ENCODE results near the gene MFSD6.
A peak's percentile ranks its signal among the peaks of the same experiment; 100 is the strongest.
"Not testable (repeated sequence)": the region's sequence is repeated elsewhere in the genome, so short reads cannot be mapped to it uniquely, and the experiment has no call there.

Gene MFSD6

GRCh38 chr2:190407662-190408537, at the start of gene MFSD6:
TSS of gene MFSD6 (plus strand) at chr2:190408355. CDS start at chr2:190436030, 27,675 bp downstream.
- DNase-seq, result peak; percentile 76

- DNase-seq, result not testable (repeated sequence)
Measured at GRCh38 chr2:190358655-190359448, 49.3 kb upstream of the MFSD6 start.

- no peak for DNase-seq
Measured at GRCh38 chr2:190360561-190360960, 47.6 kb upstream of the MFSD6 start.

GRCh38 chr2:190360965-190361364, 47.2 kb upstream of the MFSD6 start:
- DNase-seq, result no peak

GRCh38 chr2:190361572-190361971, 46.6 kb upstream of the MFSD6 start:
- DNase-seq, result no peak

- no peak for DNase-seq
Measured at GRCh38 chr2:190362894-190363293, 45.3 kb upstream of the MFSD6 start.

- DNase-seq, result no peak
Measured at GRCh38 chr2:190365499-190366204, 42.5 kb upstream of the MFSD6 start.

GRCh38 chr2:190366248-190366753, 41.9 kb upstream of the MFSD6 start:
- no peak for DNase-seq

- DNase-seq, result no peak
Measured at GRCh38 chr2:190367091-190367490, 41.1 kb upstream of the MFSD6 start.

GRCh38 chr2:190369635-190370034, 38.5 kb upstream of the MFSD6 start:
- DNase-seq, result no peak

GRCh38 chr2:190376083-190376482, 32.1 kb upstream of the MFSD6 start:
- DNase-seq, result no peak

GRCh38 chr2:190376591-190377245, 31.4 kb upstream of the MFSD6 start:
- no peak for DNase-seq

- no peak for DNase-seq
Measured at GRCh38 chr2:190378880-190379237, 29.3 kb upstream of the MFSD6 start.

GRCh38 chr2:190379249-190379964, 28.7 kb upstream of the MFSD6 start:
- no peak for DNase-seq

- no peak for DNase-seq
Measured at GRCh38 chr2:190380962-190381412, 27.2 kb upstream of the MFSD6 start.

GRCh38 chr2:190382851-190383250, 25.3 kb upstream of the MFSD6 start:
- DNase-seq, result peak; percentile 75

GRCh38 chr2:190387422-190387821, 20.7 kb upstream of the MFSD6 start:
- no peak for DNase-seq

GRCh38 chr2:190396271-190396670, 11.9 kb upstream of the MFSD6 start:
- no peak for DNase-seq

- no peak for DNase-seq
Measured at GRCh38 chr2:190402986-190403603, 5.1 kb upstream of the MFSD6 start.

GRCh38 chr2:190404487-190404886, 3.7 kb upstream of the MFSD6 start:
- DNase-seq, result no peak

- DNase-seq, result no peak
Measured at GRCh38 chr2:190405070-190405469, 3.1 kb upstream of the MFSD6 start.

Measured in CD4-positive, alpha-beta T cell treated with Interleukin-10 for 1 hour (primary cell).